ENCODE results near the gene PEA15. TPM values are rescaled to one million over a fixed set of nuclear protein-coding genes. Genes with fewer than 3 reads are reported as not detected.
A peak's percentile ranks its signal among the peaks of the same experiment; 100 is the strongest.

The PEA15 gene
- total and polyA plus RNA-seq, 2 of the 8 experiments (the other 6 are each of a cell fraction or from before 2014, with no cell fraction given): 71.3 to 75.1 TPM

GRCh38 chr1:160169553-160170399 lies 35.4 kb upstream of the PEA15 start (continued):
- TF ChIP-seq USF2 (IDR thresholded peaks at IDR 0.05; ENCODE audit: low read length): no peak
- TF ChIP-seq KDM1A (IDR thresholded peaks at IDR 0.05; ENCODE audit: borderline replicate concordance, low read length): peak; percentile 81
- no peak for TF ChIP-seq CTBP2 (IDR thresholded peaks at IDR 0.05; ENCODE audit: borderline replicate concordance, insufficient read depth, insufficient read length, low read length)
- TF ChIP-seq CBX8 (IDR thresholded peaks at IDR 0.05; ENCODE audit: borderline replicate concordance, low read depth, low read length): no peak
- no peak for TF ChIP-seq HDAC6 (IDR thresholded peaks at IDR 0.05; ENCODE audit: low read depth, low read length)
- no peak for TF ChIP-seq BRCA1 (IDR thresholded peaks at IDR 0.05; ENCODE audit: low read depth, low read length)
- TF ChIP-seq BACH1 (IDR thresholded peaks at IDR 0.05; ENCODE audit: low read length): 0 out of 2 replicates have a peak, but pooled peaks have one; percentile 73
- no peak for TF ChIP-seq SRF (IDR thresholded peaks at IDR 0.05; ENCODE audit: low read depth, low read length)
- TF ChIP-seq TEAD4 (IDR thresholded peaks at IDR 0.05; ENCODE audit: low read depth, low read length): peak; percentile 68; the same call in 1 of the 2 replicates
